NCI-H2171 treated with DMSO at 0.1 percent for 48 hours (cell line): Measurements from ENCODE around the gene PPDPF.
"Not testable (repeated sequence)": the region's sequence is repeated elsewhere in the genome, so short reads cannot be mapped to it uniquely, and the experiment has no call there.

ENCODE experiments used
- DNase-seq: peaks from one replicate; lab custom pipeline; 2025; lab: John Stamatoyannopoulos, UW

PPDPF gene

GRCh38 chr20:63551068-63551467 lies 30.5 kb downstream of the PPDPF start:
- DNase-seq: no peak

DNA sequence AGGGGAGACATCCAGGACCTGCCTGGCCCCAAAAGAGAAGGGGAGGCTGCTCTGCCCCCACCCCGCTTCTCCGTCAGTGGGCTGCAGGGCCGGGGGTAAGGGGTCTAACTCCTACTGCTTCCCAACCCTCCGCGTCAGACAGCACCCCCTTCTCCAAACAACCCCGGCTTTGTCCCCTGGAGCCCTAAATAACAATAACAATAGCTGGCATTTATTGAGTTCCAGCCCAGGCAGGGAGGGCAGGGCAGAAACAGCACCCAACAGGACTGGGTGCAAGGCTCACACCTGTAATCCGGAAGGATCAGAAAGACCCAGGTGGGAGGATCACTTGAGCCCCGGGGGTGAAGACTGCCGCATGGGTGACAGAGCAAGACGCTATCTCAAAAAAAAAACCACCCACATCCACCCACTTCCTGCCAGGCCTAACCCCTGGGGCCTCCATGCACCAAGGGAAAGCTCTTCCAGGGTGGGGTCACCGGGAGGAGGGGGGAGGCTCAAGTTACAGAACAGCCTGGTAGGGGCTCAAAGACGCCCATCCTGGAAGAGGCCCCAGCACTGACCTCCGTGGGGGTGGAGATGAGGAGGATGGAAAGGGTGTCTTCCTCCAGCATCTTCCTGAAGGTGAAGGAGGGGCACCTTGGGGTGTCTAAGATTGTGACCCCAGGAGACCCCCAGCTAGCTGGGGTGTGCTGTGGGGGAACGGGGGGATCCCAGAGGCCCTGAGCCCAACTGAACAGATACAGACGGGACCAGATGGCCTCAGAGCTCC lies 32.1 kb downstream of the PPDPF start:
- DNase-seq: peak; percentile 67

- peak; percentile 87 for DNase-seq
Measured at GRCh38 chr20:63553251-63553932, 32.8 kb downstream of the PPDPF start.

- peak; percentile 29 for DNase-seq
Measured at GRCh38 chr20:63553933-63554290, 33.3 kb downstream of the PPDPF start, which contains the start of gene FNDC11. TSS of gene FNDC11 (plus strand) at chr20:63554159. CDS start at chr20:63555664, 1,505 bp downstream.

DNA sequence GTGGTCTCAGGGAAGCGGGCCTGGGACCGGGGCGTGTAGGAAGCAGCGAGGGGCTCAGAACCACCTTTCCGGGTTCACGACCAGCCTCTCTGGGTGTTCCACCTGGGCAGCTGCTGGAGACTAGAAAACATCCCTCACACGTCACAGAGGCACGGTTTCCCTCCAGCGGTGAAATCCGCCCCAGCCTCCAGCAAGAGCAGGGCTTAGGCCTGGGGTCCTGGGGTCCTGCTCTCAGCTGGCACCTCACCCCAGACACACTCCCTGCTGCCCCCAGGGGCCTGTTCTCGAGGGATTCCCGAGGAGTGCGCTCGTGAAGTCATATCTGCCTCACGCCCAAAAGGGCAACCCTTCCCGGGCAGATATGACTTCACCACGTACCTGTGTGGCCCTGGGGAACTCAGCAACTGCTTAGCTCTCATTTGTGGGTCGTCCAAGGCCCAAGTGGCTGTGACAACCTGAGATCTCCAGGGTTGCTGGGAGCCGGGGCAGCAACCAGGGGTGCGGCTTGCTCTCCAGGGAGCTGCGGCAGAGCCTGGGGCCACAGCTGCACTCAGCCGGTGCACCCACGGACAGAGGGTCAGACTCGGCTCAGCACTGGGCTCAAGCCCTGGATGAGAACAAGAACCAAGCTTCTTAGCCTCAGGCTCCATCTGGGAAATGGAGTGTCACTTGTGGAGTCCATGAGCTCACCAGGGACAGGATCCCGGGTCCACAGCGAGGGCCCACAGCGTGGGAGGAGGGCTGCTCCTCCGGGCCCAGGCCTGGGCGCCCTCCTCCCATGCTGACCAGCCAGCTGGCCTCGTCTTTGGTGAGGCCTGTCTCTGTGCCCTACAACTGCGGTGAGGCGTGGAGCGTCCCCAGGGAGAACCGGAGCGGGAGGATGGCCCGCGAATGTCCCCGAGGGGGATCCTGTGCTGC lies 34.1 kb downstream of the PPDPF start:
- no peak for DNase-seq

DNA sequence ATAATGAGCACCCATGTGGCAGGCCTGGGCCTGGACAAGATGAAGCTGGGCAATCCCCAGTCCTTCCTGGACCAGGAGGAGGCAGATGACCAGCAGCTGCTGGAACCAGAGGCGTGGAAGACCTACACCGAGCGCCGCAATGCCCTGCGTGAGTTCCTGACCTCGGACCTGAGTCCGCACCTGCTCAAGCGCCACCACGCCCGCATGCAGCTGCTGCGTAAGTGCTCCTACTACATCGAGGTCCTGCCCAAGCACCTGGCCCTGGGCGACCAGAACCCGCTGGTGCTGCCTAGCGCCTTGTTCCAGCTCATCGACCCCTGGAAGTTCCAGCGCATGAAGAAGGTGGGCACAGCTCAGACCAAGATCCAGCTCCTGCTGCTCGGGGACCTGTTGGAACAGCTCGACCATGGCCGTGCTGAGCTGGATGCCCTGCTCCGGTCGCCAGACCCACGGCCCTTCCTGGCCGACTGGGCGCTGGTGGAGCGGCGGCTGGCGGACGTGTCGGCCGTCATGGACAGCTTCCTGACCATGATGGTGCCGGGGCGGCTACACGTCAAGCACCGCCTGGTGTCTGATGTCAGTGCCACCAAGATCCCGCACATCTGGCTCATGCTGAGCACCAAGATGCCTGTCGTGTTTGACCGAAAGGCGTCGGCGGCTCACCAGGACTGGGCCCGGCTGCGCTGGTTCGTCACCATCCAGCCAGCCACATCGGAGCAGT lies 35.3 kb downstream of the PPDPF start:
- DNase-seq: no peak

GRCh38 chr20:63556873-63557478 lies 36.4 kb downstream of the PPDPF start:
- no peak for DNase-seq

DNA sequence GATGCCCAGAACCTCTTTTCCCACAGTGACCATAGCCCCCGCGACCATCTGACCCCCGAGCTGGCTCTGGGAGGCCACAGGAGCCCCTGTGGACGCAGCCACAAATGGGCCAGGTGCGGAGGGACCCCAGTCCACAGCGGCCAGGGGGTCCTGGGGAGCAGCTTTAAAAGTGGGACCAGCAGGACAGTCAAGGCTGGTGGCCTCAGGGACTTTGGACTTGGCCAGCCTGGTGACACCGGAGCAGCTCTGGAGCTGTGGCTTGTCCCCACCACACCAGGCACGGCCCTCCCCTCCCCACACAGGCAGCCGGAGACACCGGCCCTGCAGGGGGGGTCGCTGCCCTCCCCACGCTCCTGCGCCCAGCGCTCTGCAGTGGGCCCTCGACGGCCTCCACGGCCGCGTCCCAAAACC lies 36.9 kb downstream of the PPDPF start:
- DNase-seq: no peak

GRCh38 chr20:63558804-63559484 lies 38.4 kb downstream of the PPDPF start:
- DNase-seq: no peak

- DNase-seq: not testable (repeated sequence)
Measured at GRCh38 chr20:63559485-63560332, 39.1 kb downstream of the PPDPF start.

GRCh38 chr20:63560333-63560805 lies 39.8 kb downstream of the PPDPF start:
- no peak for DNase-seq

DNA sequence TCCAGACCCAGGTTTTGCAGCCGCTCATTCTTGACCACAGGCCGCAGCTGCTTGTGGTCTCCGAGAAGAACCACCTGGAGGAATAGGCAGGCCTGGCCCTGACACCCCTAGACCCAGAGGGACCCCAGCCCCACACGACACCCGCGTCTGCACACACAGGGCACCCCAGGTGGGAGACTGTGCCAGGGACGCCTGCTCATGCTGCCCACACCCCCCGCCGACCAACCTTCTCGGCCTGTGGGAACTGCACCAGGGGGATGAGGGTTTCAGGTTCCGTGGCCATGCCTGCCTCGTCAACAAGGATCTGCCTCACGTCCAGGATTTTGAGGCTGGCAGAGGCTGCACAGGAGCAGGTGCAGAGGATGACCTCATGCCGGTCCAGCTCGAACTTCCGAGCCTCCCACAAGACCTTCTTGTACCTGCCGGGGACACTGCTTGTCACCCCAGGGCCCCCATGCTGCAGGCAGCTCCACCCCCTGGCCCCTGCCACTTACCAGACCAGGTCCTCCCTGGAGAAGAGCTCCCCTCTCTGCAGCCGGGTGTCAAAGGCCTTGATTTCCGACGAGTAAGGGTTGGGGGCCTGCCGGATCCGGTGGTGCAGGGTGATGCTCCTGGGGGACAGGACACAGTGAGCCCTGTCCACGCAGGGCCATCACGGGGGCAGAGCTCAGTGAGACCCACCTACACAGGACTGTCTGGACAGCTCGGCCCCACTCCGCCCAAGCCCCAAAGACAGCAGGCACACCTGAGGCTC lies 40.5 kb downstream of the PPDPF start:
- no peak for DNase-seq

DNA sequence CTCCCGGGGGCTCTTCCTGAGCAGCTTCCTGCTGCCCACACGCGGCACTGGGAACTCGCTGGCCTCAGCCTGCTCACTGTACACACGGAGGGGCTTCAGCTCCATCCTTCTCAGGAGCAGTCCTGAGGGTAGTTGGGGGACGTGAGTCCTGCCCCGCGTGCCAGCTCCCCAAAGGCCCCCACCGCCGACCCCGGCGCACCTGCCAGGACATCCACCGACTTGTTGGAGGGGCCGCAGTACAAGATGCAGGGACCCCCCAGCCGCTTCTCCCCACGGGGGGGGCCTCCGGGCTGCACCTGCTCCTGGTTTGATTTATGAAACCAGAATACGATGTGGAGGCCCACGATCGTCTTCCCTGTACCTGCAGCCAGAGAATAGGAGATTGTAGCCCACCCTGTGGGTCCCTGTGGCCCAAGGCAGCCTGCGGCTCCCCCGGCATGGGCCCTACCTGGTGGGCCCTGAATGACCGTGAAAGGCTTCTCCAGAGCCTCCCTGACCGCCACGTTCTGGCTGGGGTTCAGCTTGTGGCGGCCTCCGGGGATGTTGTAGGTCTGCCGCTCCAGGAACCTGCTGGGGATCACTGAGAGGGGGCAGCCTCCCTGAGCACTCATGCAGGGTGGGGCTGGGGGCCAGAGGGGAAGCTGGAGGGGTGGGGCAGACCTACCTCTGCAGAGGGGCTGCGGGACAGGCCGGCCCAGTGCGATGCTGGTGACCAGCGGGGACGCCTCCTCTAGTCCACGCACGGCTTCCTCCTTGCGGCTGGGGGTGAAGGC lies 41.2 kb downstream of the PPDPF start:
- DNase-seq: no peak

- no peak for DNase-seq
Measured at GRCh38 chr20:63562461-63563224, 42.1 kb downstream of the PPDPF start.

GRCh38 chr20:63563225-63563935 lies 42.8 kb downstream of the PPDPF start:
- DNase-seq: no peak

- no peak for DNase-seq
Measured at GRCh38 chr20:63564036-63564810, 43.7 kb downstream of the PPDPF start.
